ENCODE measurements around the gene NMT1. TPM values are rescaled to one million over a fixed set of nuclear protein-coding genes. Genes with fewer than 3 reads are reported as not detected.

The NMT1 gene
- total RNA-seq, 1 donor from 2014 or later: 81.9 TPM

- TF ChIP-seq, protein P1, sequence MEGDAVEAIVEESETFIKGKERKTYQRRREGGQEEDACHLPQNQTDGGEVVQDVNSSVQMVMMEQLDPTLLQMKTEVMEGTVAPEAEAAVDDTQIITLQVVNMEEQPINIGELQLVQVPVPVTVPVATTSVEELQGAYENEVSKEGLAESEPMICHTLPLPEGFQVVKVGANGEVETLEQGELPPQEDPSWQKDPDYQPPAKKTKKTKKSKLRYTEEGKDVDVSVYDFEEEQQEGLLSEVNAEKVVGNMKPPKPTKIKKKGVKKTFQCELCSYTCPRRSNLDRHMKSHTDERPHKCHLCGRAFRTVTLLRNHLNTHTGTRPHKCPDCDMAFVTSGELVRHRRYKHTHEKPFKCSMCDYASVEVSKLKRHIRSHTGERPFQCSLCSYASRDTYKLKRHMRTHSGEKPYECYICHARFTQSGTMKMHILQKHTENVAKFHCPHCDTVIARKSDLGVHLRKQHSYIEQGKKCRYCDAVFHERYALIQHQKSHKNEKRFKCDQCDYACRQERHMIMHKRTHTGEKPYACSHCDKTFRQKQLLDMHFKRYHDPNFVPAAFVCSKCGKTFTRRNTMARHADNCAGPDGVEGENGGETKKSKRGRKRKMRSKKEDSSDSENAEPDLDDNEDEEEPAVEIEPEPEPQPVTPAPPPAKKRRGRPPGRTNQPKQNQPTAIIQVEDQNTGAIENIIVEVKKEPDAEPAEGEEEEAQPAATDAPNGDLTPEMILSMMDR (conservative IDR thresholded peaks at IDR 0.05; ENCODE audit: low read depth, low read length): no peak
- H3K4me3 ChIP-seq (ENCODE audit: low read depth, low read length): peak overlapping the region; percentile 72
- no peak for DNase-seq (ENCODE audit: low read depth)
These were observed 85.9 kb downstream of the NMT1 start for GRCh38 chr17:45146890-45147580.

DNA sequence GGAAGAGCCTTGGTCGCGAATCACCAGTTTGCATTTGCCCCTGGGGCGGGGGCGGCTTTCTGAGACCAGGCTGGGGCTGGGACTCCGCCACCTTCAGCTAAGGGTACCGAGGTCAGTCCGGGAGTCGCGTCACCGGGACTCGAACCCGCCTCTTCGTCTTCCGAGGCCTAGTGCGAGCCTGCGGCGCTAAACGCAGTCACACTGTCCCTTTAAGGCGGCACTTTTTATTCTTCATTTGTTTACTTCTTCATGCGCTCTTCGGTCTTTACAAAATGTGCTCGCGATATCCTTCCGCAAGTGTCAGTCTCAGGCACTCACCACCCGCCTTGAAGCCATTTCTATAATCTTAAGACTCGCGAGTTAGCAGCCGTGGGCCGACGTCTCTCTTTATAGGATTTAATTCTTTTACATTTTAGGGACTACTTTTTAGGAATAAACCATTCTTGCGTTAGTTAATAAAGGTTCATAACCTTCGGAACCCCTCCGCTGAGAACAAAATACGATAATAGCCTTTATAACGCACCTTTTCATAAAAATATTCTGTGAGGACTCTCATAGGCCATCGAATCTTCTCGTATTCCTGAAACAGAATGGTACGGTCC is 86.6 kb downstream of the NMT1 start:
- TF ChIP-seq, protein P1 (conservative IDR thresholded peaks at IDR 0.05; ENCODE audit: low read depth, low read length): no peak
- peak overlapping the region; percentile 72 for H3K4me3 ChIP-seq (ENCODE audit: low read depth, low read length)
- peak; percentile 86 for DNase-seq (ENCODE audit: low read depth)

GRCh38 chr17:45148183-45149036 is 87.3 kb downstream of the NMT1 start, which contains the start of gene HEXIM1:
HEXIM1 (plus strand) TSS chr17:45148475; CDS start chr17:45149191, 716 bp downstream.
- DNase-seq (ENCODE audit: low read depth): peak; percentile 94
- TF ChIP-seq, protein P1 (conservative IDR thresholded peaks at IDR 0.05; ENCODE audit: low read depth, low read length): no peak
- peak within 1 kb of the TSS; percentile 88 for H3K4me3 ChIP-seq (ENCODE audit: low read depth, low read length)

DNA sequence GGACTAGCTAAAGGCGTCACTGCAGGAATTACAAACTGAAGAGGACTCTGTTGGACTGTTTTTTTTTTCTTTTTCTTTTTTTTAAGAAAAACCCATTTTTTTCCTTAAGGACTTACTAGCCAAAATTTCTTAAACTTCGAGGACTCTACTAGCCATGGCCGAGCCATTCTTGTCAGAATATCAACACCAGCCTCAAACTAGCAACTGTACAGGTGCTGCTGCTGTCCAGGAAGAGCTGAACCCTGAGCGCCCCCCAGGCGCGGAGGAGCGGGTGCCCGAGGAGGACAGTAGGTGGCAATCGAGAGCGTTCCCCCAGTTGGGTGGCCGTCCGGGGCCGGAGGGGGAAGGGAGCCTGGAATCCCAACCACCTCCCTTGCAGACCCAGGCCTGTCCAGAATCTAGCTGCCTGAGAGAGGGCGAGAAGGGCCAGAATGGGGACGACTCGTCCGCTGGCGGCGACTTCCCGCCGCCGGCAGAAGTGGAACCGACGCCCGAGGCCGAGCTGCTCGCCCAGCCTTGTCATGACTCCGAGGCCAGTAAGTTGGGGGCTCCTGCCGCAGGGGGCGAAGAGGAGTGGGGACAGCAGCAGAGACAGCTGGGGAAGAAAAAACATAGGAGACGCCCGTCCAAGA is 88.0 kb downstream of the NMT1 start:
- peak overlapping the region; percentile 88 for H3K4me3 ChIP-seq (ENCODE audit: low read depth, low read length)
- TF ChIP-seq, protein P1 (conservative IDR thresholded peaks at IDR 0.05; ENCODE audit: low read depth, low read length): peak; percentile 86
- no peak for DNase-seq (ENCODE audit: low read depth)

GRCh38 chr17:45149669-45150664 is 88.8 kb downstream of the NMT1 start:
- TF ChIP-seq, protein P1 (conservative IDR thresholded peaks at IDR 0.05; ENCODE audit: low read depth, low read length): no peak
- DNase-seq (ENCODE audit: low read depth): no peak
- H3K4me3 ChIP-seq (ENCODE audit: low read depth, low read length): peak overlapping the region; percentile 88

All from epithelial cell of proximal tubule (primary cell).